Activated CD4-positive, alpha-beta T cell treated with anti-CD3 and anti-CD28 coated beads, Interleukin-2, Interleukin-6, amounts not matched to agents 100 ng/mL and 50 ng/mL, durations not matched to agents 16 hours and 8 hours (primary cell): ENCODE data around the gene KRT79.

Source experiments
- DNase-seq: peaks from one replicate; pipeline ENCODE4 v3.0.0-alpha.2; 2020

The KRT79 gene

DNA sequence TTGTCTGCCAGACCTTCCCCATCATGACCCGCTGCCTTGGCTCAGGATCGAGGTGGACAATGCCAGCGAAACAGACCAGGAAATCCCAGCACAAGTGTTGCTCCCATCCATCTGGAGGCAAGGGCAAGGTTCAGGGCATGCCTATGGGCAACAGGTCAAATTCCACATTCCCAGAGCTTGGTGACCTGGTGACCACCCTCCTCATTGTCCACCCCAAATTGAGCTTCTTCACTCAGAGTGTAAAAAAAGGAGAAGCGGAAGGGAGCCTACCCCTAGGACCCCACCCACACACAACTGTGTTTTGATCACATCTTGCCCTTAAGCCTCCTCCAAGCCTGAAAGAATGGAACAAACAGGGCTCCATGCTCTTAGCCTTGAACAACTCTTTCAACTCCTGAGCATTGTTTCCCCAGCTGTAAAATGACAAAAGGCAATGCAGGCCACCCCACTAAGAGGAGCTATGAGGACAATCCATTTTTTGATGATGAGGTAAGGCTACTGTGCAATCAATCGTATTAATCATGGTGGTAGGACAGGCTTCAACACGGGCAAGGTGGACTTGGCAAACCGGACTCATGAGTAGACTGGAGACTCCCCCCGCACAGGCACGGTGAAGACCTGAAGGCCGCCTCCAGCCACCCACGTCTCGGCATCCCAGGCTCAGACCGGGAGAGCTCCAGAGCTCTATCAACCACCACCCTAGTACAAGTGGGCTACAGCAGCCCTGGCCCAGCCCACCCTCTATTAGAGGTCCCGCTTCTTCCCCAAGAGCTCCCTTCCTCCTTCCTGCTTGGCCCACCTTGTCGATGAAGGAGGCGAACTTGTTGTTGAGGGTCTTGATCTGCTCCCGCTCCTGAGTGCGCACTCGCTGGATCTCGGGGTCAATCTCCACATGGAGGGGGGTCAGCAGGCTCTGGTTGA, 866 bp downstream of the KRT79 start:
- DNase-seq: no peak

DNA sequence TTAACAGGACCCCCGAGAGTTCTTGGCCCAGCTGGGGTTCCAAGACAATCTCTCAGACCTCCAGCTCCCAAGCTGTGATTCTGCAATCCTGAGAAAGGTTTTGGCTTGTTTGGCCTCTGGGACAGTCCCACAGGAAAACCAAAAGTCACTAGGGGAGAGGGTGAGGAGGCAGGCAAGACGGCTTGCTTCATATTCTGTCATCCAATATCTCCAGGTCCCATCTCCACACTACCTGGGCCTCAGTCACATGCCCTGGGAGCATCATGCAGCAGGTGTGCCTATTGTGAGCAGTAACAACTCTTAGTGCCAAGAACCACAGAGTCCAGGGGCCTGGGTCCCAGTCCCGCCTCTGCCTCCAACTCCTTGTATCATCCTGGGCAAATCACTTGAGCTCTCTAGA, 1.7 kb downstream of the KRT79 start:
- no peak for DNase-seq

DNA sequence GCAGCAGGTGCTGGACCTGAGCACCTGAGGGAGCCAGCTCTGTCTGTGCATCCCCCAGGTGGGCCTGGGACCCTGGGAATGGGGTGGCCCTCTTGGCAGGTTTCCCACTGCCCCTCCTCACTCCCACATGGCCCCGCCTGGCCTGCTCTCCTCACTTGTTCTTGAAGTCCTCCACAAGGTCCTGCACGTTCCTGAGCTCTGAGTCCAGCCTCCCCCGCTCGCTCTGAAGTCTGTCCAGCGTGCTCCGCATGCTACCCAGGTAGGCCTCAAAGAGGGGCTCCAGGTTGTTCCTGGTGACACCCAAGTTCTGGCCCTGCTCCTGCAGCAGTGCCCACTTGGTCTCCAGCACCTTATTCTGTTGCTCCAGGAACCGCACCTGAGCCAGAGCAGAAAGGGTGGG, 2.9 kb downstream of the KRT79 start:
- DNase-seq: no peak

DNA sequence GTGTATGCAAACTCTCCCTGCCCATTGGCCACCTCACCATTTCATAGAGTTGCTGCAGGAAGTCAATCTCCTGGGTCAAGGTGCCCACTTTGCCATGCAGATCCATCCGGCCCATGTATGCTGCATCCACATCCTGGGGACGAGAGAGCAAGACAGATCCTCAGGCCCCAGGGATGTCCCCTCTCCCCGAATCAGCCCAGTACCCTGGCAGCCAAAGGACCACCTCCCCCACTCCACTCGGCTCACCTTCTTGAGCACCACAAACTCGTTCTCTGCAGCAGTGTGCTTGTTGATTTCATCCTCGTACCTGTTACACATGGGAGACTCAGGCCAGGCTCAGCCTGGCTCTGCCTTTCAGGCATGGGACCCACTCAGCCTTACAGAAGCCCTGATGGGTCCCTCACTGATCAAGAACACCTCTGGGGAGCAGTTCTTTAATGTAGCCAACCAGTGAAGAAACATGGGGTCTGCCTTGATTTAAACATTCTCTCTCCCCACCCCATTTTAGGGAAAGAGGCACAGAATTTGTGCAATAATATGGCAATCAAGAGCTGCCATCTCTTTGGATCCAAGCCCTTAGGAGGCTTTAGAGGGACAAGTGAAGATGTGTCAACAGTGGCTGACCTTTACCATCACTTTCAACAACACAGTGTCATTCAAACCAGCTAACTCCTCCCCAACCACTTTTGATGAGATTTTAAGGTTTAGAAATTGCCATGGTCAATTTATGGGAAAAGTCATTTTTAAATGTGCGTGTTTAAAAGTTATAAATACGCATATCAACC, 3.9 kb downstream of the KRT79 start:
- DNase-seq: no peak

DNA sequence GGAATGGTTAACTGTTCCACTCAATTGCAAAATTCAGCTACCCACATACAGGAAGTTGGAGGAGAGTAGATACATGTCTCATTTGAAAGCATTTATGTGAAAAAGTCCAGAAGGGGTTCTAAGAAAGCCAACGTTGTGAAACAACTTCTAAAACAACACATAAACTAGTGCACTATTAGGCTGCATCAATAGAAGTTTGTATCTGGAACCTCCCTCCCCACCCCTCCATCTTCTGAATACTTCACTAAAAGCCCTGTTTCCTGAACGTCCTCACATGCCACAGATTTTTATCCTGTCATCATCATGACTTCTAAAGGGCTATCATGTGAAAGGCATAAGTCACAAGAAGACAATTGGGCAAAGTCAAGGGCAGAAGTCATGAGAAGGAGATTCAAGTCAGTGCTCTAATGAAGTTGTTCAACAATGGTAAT, 5.5 kb downstream of the KRT79 start:
- no peak for DNase-seq

DNA sequence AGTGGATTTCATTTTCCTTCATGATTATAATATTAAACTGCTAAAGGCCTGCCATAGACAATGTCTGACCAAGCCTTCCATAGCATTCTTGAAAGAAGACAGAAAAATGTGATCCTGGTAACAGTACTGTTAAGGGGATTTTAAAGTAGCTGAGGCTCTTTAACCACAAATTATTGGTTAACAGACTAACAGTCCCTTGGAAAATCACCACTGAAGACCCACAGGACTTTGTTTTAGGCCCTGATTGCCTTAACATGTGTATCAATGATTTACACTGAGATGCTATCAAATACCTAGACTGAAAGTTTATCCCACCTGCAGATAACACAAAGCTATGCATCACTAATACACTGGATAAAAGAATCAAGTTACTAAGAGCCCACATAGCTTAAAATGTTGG, 6.0 kb downstream of the KRT79 start:
- DNase-seq: no peak

DNA sequence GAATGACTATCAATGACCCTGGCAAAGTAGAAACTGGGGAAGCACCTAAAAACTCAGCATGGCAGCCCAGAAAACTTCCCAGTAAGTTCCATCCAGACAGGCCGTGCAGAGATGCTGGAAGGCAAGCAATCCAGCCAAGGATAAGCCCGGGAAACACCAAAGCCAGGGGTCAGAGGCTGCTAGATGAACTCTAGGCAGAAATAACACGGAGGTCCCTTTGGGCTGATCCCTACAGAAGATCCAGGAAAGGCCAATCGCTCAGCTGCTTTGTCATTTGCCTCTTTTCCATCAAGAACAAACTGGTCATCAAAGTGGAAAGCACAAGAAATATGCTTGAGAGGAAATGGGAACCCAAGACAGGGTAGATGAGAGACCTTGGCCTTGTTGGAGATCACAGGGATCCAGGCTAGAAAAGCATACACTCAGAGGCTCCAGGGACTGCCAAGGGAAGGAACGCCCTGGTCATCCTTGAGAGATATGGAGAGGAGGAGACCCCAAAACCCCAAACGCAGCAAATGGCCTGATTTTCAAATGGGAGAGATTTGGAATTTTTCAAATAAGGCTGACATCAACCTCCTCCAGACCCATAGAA, 6.5 kb downstream of the KRT79 start:
- DNase-seq: no peak

DNA sequence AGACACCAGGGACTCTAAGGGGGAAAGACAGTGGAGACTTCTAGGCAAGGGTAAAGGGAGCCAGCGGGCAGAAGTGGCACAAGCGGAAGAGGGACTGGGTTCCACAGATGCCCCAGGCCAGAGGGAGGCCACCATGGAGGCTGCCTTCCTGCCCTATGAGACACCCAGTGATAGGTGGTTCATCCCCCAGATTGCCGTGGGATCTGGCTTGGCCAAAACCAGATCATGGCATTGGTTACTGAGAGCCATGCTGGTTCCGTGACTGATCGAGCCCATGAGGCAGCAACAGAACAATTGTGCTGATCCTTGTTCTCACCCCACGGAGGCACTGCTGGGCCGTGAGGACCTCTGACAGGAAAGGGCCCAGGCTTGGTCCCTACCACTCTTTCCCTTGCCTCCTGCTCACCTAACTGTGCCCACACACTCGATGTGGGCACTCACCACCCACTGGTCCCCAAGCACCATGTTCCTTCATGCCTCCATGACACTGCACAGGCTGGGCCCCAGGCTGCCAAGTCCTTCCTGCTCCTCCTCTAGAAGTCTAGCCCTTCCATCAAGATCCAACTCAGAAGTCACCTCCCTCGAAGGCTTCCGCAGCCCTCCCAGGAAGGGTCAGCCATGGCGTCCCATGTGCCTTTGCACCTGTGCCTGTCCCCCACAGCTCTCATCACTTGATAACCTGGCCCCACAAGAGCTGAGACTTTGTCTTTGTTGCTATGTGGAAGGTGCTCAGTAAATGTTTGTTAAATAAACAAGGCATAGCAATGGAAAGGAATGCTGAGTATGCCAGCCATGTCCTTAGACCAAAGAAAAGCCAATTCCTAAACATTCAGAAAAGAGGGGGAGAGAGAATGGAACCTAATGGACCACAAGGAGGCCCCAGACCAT, 7.3 kb downstream of the KRT79 start:
- no peak for DNase-seq

DNA sequence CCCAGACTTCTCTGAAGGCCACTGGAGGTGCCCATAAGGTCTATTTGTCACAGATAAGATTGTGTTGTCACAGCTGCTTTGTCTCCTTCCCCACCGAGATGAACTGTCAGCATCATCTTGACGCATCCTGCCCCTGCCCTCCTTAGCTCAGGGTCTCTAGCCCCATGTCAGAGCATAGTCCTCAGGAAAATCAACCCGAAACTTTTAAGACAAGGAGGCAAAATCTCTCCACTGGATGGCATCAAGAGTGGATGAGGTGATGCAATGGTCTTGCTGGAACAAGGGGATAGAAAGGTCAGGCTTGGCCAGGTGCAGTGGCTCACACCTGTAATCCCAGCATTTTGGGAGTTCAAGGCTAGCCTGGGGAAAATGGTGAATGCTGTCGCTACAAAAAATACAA, 8.2 kb downstream of the KRT79 start:
- no peak for DNase-seq

DNA sequence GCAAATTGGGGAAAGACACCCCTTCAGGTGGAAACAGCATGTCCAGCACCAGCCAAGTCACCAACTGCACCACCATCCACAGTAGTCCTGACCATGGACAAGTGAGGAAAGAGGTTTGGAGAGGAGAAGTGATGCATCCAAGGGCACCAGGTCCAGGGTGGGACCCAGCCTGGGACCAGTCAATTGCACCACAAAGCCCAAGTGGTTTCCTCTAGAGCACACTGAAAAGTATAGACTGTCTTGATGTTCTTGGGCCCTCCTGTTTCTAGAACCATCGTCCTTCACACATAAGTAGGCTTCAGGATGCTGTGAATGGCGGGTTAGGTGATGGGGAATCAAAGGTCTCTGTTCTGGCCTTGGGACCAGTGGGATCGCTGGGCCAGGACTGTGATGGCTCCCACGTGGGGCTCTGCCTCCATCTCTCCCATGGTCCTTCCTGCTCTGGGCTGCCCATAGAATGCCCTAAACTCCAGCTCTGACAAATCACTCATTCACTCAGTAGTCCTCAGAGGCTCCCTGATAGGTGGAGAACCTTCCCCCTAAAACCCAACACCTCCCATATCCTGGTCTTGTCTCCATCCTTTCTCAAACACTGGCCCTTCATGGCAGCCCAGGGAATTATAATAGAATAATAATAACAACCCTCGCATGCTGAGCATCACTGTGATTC, 9.2 kb downstream of the KRT79 start:
- no peak for DNase-seq

DNA sequence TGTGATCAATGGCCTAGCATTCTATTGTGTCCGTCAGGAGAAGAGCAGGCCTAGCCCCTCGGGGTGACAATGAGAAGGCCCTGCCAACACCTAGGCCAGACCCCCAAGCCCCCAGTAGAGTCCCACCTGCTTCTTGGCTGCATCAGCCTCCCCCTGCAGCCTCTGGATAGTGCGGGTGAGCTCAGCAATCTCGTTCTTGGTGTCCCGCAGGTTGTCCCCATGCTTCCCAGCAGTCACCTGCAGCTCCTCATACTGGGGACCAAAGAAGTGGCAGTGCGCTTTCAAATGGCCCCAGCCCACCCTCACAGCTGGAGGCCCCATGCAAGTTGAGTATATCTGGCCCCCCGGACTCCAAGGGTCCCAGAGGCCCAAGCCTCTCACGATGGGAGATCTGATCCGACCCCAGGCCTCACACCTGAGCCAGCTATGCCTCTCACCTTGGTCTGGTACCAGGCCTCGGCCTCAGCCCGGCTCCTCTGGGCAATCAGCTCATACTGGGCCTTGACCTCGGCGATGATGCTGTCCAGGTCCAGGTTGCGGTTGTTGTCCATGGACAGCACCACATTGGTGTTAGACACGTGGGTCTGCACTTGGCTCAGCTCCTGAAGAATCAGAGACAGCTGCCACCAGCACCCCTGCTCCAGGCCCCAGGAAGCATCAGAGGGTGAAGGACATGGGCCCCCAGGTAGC, 10.2 kb downstream of the KRT79 start:
- no peak for DNase-seq

DNA sequence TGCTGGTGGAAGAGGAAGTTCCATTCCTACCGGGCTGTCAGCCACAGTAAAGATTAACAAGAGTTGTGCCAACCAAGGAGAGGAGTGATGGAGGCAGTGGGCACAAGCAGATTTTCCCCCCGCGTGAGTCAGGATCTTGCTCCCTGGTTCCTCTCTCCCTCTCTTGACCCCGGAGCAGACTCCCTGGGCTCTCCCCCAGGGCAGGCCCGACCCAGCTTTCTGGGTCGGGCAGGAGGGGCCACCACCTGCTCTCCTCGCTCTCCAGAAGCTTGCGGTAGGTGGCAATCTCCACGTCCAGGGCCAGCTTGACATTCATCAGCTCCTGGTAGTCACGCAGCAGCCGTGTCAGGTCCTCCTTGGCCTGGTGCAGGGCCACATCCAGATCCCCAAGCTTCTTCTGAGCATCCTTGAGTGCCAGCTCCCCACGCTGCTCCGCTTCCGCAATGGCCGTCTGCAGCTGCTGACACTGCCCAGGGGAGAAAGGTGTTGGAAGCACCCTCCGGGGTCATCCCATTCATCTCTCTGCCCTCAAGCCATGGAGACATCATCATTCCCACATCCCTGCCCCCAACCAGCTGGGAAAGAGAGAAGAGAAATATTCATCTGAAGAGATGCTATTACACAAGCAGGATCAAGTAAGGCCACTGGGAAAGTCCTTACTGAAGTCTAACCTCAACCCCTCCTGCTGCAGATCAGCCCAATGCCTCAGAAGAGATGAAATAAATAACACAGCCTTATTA, 11.2 kb downstream of the KRT79 start:
- no peak for DNase-seq

DNA sequence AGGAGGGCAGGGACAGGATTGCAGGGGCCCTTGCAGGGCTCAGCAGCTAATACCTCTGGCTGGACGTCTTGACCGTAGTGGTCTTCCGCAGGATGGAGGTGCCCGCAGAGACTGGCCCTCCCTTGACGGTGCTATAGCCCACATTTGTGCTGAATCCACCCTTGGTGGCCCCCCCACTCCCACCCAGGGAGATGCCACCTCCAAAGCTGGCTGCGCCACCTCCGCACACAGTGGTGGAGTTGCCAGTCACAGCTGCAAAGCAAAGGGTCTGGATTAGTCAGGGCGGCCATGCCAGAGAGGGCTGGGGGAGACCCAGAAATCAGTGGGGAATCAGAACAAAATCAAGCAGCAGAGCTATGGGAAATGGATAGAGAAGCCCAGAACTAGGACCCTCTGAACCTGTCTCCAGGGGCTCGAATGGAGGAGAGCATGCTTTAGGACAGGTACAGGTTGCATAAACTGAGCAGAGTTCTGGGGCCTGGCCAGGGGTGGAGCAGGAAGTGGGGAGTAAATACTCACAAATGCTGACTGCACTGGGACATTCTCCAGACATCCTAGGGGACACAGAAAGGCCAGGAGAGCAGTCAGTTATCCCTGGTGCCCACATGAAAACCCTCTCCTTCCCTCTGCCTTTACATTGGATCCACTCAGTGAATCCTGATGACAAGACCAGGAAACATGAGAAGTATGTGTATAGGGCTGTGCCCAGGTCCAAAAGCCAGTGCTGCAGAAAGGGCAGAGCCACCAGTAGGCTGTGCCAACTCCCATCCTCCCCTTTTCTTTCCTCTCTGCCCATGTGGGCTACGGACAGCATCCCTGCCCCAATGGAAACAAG, 12.1 kb downstream of the KRT79 start:
- DNase-seq: no peak

DNA sequence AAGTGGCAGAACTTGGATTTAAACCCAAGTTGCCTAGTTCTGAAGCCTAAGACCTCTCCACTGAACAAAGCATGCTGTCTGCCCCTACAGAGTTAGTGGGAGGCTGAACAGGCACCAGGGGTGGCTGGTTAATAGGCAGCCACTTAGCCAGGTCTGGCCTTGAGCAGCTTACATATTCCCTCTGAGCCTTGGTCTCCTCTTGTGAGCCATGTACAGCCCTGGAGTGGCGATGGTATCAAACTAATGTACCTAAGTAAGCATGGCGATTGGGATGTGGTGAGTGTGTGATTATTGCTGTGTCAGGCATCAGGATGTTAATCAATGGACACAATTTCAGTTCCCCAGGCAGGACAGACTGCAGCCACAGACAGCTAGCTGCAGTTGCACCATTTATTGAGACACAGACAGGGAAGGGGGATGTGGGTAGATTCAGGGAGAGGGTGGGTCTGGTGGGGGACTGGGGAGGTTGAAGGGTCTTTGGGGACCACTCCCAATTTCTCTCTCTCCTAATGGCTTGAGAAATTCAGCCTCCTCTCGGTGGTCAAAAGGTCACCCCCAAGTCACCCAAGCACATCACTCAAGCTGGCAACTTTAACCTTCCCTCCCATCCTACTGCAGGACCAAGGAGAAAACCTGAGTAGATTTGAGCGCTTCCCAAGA, 12.9 kb downstream of the KRT79 start:
- DNase-seq: no peak

DNA sequence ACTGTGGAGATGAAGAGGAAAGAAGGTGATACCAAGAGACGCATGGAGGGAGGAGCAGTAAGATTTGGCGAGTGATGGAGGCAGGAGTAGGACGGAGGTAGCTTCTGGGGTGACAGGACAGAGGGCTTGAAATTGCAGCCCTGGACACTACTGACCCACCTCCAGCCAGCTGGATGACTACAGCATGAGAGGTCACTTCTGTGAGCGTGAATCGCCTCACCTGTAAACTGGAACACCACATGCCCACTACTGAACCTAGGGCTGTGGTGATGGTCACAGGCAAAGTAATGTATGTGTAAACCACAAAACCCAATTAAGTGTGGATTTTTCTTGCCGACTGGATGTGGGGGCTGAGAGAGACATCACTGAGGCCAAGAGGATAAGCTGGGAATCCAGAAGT, 13.6 kb downstream of the KRT79 start:
- no peak for DNase-seq

DNA sequence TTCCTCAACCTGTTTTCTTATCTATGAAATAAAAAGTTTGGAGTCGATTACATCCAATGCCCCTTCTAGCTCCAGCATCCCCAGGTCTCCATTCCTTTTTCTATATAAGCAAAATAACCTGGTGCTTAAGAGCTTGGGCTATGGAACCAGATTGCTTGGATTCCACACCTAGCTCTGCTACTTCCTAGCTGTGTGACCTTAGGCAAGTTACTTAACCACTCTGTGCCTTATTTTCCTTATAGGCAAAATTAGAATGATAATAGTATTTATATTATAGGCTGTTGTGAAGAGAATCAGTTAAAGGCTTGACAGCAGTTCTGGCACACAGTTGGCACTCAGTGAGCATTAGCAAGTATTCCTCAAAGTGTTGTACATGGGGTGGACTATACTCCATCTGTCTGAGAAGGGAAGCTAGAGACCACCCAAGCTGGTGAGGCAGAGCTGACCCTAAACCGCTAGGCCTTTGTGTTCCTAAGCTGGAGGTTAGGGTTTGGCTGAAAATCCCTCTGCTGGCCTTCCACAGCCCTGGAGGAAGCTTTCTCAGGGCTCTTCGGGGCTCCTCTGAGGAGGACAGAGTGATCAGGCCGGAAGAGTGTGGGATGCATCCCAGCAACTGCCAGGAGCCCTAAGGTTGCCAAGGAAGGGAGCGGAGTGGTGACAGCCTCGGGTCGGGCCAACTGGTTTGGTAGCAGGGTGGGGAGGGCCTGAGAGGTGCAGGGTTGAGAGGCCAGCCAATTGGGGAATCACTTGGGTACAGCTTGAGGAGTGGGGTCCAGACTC, 14.2 kb downstream of the KRT79 start:
- DNase-seq: no peak

DNA sequence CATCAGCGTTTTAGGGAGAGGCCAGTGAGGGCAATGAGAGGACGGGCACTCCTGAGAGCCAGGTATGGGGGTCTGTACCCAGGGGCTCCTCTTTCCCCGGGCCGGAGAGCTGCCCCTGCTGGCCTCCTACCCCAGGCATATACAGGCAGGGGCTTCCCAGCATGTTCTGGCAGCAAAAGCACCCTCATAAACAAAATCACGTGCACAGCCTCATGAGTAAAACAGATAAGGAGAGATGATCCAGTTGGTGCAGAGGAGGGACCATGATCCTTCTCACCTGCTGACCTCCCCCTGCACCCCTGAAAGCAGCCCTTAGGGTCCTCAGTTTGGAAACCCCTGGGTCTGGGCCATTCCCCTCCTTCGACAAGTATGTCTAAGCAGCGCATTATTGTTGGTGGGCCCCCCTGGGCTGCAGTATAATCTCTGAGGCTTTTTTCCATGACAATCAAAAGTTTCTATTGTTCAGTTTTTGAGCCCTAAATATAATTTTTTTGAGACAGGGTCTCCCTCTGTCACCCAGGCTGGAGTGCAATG, 15.2 kb downstream of the KRT79 start:
- no peak for DNase-seq

DNA sequence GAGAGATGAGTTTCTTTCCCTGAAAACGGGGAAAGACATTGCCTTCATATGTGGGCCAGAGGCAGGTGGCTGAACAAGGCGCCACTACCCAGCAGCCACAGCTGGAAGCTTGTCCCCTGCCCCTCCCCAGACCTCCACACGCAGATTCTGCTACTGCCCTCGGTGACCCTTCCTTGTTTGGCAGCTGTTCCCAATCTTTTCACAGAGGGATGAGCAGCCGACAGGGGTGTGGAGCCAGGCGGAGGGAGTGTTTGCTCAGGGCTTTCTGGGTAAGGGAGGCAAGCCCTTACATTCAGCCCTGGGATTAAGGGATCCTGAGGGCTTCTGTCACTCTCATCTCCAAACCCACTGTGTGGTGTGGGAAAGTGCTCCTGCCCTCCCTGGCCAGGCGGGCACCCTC, 15.7 kb downstream of the KRT79 start:
- no peak for DNase-seq
